ENCODE data around the gene CACNB2. TPM values are rescaled to one million over a fixed set of nuclear protein-coding genes. Genes with fewer than 3 reads are reported as not detected.

CACNB2 gene
- total and polyA plus RNA-seq, 2 of the 13 experiments (the other 11 are each of a cell fraction or from before 2014, with no cell fraction given): not detected

DNA sequence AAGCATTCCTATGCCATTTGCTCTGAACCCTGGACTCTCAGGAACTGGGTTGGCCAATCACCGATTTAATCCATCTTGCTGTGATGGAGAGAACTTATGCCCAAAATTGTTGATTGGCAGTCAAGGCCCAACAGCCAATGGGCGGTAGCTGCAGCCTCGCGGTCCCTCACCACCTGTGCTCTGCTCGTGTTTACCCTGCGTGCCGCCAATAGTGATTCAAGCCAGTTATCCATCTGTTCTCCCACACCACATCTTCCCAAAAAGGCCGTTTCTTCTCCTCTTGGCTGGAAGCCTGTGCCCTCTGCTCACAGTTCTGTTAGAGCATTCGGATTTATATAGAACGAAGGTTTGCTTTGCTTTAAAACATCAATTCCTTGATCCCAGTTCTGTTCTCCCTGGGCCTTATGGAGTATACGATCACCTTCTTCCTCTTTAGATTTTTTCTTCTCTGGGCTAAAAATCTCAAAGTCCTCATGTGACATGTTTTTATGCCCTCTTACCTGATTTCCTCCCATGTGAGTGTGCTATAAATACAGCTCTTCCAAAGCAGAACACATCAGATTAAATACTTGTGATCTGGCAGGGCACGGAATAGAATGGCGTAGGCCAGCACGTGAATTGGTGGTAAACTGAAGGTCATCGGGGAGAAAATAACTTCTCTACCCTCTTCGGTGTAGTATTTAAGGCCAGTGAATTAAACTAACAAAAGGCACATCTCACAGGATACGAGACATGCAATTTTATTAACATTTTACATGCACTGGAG lies 298.3 kb downstream of the CACNB2 start:
- ATAC-seq: no peak
- FAIRE-seq: no peak
- H3K36me3 ChIP-seq (replicated peaks in 1 of 2; ENCODE audit: control insufficient read depth in 1 of 2, insufficient read depth in 2 of 2, low read length in 2 of 2): no peaks in the 10 kb centered on the region
- H3K4me1 ChIP-seq (ENCODE audit: insufficient read depth, low read length): no peaks in the 10 kb centered on the region
- no peak overlapping the region for H3K4me2 ChIP-seq (ENCODE audit: low read depth, low read length)
- no peaks in the 10 kb centered on the region for H3K79me2 ChIP-seq (ENCODE audit: insufficient read depth, low read length)
- WGBS (ENCODE audit: low lambda C conversion rate): 51% methylated on average over 17 of the region's 17 CpGs
- H3K27me3 ChIP-seq (ENCODE audit: control insufficient read depth in 1 of 2, insufficient read depth in 2 of 2, low read length in 2 of 2): peaks cover 0 to 8% of the 10 kb centered on the region in 2 experiments; a peak in 2 of 5 replicates
- DNase-seq (ENCODE audit: low spot score): no peak
- no peaks in the 10 kb centered on the region for H3K9me3 ChIP-seq (ENCODE audit: low read length)
- no peak overlapping the region for H3K4me3 ChIP-seq (replicated peaks in 1 of 3; ENCODE audit: insufficient read depth in 1 of 3, low read depth in 2 of 3, low read length in 3 of 3)
- no TSS peak for BruUV-seq (replicated peaks)
- POLR2A ChIA-PET: no interaction called here
- CTCF ChIA-PET (ENCODE audit: low intra/inter-chr PET ratio, low total read pairs): no interaction called here
- no peak overlapping the region for H3K9ac ChIP-seq (ENCODE audit: insufficient read depth, low read depth, low read length)
- no peak overlapping the region for H3K27ac ChIP-seq (ENCODE audit: extremely low read length, insufficient read depth, low read length)
- no peaks in the 10 kb centered on the region for H4K20me1 ChIP-seq (ENCODE audit: insufficient read depth, low read length)
- in situ Hi-C loops (cut with HindIII; ENCODE audit: extremely low pct_ligation_motif_present, low pct_unique_long_range_greater_than_20kb) (no loop called here), intact Hi-C loops (cut with micrococcal nuclease; ENCODE audit: unreplicated experiment) (no loop called here)
- H2AFZ ChIP-seq (ENCODE audit: low read length): no peak overlapping the region
- TF ChIP-seq HNRNPL (IDR thresholded peaks at IDR 0.05; ENCODE audit: low read depth, low read length): no peak
- TF ChIP-seq, protein P1, sequence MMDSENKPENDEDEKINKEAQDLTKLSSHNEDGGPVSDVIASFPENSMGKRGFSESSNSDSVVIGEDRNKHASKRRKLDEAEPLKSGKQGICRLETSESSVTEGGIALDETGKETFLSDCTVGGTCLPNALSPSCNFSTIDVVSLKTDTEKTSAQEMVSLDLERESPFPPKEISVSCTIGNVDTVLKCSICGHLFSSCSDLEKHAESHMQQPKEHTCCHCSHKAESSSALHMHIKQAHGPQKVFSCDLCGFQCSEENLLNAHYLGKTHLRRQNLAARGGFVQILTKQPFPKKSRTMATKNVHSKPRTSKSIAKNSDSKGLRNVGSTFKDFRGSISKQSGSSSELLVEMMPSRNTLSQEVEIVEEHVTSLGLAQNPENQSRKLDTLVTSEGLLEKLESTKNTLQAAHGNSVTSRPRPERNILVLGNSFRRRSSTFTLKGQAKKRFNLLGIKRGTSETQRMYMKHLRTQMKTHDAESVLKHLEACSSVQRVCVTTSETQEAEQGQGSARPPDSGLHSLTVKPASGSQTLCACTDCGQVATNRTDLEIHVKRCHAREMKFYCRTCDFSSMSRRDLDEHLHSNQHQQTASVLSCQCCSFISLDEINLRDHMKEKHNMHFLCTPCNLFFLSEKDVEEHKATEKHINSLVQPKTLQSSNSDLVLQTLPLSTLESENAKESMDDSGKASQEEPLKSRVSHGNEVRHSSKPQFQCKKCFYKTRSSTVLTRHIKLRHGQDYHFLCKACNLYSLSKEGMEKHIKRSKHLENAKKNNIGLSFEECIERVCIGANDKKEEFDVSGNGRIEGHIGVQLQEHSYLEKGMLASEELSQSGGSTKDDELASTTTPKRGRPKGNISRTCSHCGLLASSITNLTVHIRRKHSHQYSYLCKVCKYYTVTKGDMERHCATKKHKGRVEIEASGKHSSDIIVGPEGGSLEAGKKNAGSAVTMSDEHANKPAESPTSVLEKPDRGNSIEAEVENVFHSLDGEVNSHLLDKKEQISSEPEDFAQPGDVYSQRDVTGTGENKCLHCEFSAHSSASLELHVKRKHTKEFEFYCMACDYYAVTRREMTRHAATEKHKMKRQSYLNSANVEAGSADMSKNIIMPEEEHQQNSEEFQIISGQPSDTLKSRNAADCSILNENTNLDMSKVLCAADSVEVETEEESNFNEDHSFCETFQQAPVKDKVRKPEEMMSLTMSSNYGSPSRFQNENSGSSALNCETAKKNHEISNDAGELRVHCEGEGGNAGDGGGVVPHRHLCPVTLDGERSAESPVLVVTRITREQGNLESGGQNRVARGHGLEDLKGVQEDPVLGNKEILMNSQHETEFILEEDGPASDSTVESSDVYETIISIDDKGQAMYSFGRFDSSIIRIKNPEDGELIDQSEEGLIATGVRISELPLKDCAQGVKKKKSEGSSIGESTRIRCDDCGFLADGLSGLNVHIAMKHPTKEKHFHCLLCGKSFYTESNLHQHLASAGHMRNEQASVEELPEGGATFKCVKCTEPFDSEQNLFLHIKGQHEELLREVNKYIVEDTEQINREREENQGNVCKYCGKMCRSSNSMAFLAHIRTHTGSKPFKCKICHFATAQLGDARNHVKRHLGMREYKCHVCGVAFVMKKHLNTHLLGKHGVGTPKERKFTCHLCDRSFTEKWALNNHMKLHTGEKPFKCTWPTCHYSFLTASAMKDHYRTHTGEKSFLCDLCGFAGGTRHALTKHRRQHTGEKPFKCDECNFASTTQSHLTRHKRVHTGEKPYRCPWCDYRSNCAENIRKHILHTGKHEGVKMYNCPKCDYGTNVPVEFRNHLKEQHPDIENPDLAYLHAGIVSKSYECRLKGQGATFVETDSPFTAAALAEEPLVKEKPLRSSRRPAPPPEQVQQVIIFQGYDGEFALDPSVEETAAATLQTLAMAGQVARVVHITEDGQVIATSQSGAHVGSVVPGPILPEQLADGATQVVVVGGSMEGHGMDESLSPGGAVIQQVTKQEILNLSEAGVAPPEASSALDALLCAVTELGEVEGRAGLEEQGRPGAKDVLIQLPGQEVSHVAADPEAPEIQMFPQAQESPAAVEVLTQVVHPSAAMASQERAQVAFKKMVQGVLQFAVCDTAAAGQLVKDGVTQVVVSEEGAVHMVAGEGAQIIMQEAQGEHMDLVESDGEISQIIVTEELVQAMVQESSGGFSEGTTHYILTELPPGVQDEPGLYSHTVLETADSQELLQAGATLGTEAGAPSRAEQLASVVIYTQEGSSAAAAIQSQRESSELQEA (CRISPR knock-in tag; IDR thresholded peaks at IDR 0.05; ENCODE audit: not compliant biosample characterization): no peak
- TF ChIP-seq TP53 (CRISPR knock-in tag; conservative IDR thresholded peaks at IDR 0.05): no peak
- TF ChIP-seq, protein P2, sequence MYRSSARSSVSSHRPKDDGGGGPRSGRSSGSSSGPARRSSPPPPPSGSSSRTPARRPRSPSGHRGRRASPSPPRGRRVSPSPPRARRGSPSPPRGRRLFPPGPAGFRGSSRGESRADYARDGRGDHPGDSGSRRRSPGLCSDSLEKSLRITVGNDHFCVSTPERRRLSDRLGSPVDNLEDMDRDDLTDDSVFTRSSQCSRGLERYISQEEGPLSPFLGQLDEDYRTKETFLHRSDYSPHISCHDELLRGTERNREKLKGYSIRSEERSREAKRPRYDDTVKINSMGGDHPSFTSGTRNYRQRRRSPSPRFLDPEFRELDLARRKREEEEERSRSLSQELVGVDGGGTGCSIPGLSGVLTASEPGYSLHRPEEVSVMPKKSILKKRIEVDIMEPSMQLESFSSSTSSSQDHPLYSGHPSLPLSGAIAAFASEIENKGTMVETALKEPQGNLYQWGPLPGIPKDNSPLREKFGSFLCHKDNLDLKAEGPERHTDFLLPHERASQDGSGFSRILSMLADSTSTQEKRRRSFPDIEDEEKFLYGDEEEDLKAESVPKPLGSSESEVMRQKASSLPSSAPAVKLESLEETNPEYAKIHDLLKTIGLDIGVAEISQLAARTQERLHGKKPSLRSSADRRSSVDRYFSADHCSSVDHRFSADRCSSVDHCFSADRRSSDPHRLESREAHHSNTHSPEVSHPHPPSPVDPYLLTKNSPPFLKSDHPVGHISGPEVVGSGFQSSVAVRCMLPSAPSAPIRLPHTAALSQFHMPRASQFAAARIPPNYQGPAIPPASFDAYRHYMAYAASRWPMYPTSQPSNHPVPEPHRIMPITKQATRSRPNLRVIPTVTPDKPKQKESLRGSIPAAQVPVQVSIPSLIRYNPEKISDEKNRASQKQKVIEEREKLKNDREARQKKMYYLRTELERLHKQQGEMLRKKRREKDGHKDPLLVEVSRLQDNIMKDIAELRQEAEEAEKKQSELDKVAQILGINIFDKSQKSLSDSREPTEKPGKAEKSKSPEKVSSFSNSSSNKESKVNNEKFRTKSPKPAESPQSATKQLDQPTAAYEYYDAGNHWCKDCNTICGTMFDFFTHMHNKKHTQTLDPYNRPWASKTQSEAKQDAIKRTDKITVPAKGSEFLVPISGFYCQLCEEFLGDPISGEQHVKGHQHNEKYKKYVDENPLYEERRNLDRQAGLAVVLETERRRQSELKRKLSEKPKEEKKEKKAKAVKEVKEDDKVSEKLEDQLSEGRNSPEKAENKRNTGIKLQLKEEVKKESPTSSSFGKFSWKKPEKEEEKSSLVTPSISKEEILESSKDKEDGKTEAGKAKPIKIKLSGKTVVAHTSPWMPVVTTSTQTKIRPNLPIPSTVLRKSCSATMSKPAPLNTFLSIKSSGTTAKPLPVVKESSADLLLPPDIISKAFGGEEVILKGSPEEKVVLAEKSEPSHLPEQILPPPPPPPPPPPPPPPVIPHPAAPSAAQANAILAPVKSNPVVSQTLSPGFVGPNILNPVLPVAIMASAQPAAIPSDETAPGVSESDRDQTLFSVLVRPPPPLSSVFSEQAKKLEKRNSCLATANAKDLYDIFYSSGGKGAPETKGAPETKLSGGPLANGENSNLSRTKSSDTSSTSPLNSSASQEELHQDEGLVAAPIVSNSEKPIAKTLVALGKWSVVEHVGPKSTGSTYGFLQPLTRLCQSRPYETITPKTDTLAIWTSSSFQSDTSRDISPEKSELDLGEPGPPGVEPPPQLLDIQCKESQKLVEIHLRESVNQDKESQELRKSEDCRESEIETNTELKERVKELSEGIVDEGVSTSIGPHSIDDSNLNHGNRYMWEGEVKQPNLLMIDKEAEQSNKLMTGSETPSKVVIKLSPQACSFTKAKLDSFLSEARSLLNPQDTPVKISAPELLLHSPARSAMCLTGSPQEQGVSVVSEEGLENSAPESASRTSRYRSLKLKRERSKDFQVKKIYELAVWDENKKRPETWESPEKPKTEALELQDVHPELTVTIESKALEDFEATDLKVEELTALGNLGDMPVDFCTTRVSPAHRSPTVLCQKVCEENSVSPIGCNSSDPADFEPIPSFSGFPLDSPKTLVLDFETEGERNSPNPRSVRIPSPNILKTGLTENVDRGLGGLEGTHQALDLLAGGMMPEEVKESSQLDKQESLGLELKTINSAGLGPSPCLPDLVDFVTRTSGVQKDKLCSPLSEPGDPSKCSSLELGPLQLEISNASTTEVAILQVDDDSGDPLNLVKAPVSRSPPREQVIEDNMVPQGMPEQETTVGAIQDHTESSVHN (CRISPR knock-in tag; IDR thresholded peaks at IDR 0.05): no peak
- no peak for TF ChIP-seq SAP130 (CRISPR knock-in tag; IDR thresholded peaks at IDR 0.05; ENCODE audit: low read depth)
- no peak for TF ChIP-seq ZNF460 (CRISPR knock-in tag; IDR thresholded peaks at IDR 0.05; ENCODE audit: borderline replicate concordance)
- TF ChIP-seq ZFP90 (CRISPR knock-in tag; IDR thresholded peaks at IDR 0.05; ENCODE audit: borderline replicate concordance): no peak
